Thyroid gland (tissue), 4 donors: ENCODE data around the gene GRAMD4.

ENCODE experiments used
- CTCF ChIP-seq, 6 experiments: fragments of 200-600 bp in 3 of 6; fragments of 450-650 bp in 3 of 6; sonication (generic) in 3 of 6; IDR thresholded peaks; one replicate each; pipeline ENCODE4 v1.5.1; 2016 to 2019; ENCODE audit warnings: antibody characterized with exemption in 6 of 6, mild to moderate bottlenecking in 2 of 6, inconsistent platforms in 1 of 6, moderate library complexity in 1 of 6
- POLR2A ChIP-seq, 2 donors: fragments of 450-650 bp; IDR thresholded peaks; one replicate each; pipeline ENCODE4 v1.6.1; 2017; ENCODE audit warnings: antibody characterized with exemption in 2 of 2, mild to moderate bottlenecking in 2 of 2, moderate library complexity in 1 of 2

- no peak for TF ChIP-seq CTCF (IDR thresholded peaks at IDR 0.05)
- TF ChIP-seq POLR2A (IDR thresholded peaks at IDR 0.05) = no peak
Measured at GRCh38 chr22:46652081-46652846, 32.1 kb downstream of the GRAMD4 start.
